ENCODE results near the gene ABCB1.

The ABCB1 gene

GRCh38 chr7:87483131-87483530 is 117.6 kb downstream of the ABCB1 start:
- no peak for TF ChIP-seq REST (IDR thresholded peaks at IDR 0.05; ENCODE audit: low read depth)
- no peak for TF ChIP-seq NFIC (IDR thresholded peaks at IDR 0.05)
- no peak for TF ChIP-seq USF1 (IDR thresholded peaks at IDR 0.05)
- TF ChIP-seq TEAD4 (IDR thresholded peaks at IDR 0.05), result no peak
- no peak for TF ChIP-seq FOXM1 (IDR thresholded peaks at IDR 0.05; ENCODE audit: borderline replicate concordance, low read depth)
- TF ChIP-seq MAX (IDR thresholded peaks at IDR 0.05), result no peak
- no peak for TF ChIP-seq TCF12 (IDR thresholded peaks at IDR 0.05; ENCODE audit: low read depth)
- no peak for TF ChIP-seq EP300 (IDR thresholded peaks at IDR 0.05; ENCODE audit: borderline replicate concordance)
- TF ChIP-seq CREB1 (IDR thresholded peaks at IDR 0.05; ENCODE audit: low read depth), result no peak
- TF ChIP-seq EGR1 (IDR thresholded peaks at IDR 0.05), result no peak
- TF ChIP-seq RAD21 (IDR thresholded peaks at IDR 0.05; ENCODE audit: low read depth), result no peak
- no peak for TF ChIP-seq TAF1 (IDR thresholded peaks at IDR 0.05; ENCODE audit: low read depth)
- TF ChIP-seq CEBPB (IDR thresholded peaks at IDR 0.05), result no peak
- TF ChIP-seq YY1 (IDR thresholded peaks at IDR 0.05; ENCODE audit: low read depth), result no peak

- no peak for TF ChIP-seq ZBTB7A (IDR thresholded peaks at IDR 0.05; ENCODE audit: low read depth)
- TF ChIP-seq TCF12 (IDR thresholded peaks at IDR 0.05; ENCODE audit: low read depth), result no peak
- TF ChIP-seq MAX (IDR thresholded peaks at IDR 0.05), result no peak
- TF ChIP-seq CREB1 (IDR thresholded peaks at IDR 0.05; ENCODE audit: low read depth), result no peak
- TF ChIP-seq REST (IDR thresholded peaks at IDR 0.05; ENCODE audit: low read depth), result no peak
- TF ChIP-seq NFIC (IDR thresholded peaks at IDR 0.05), result no peak
- TF ChIP-seq RAD21 (IDR thresholded peaks at IDR 0.05; ENCODE audit: low read depth), result no peak
- TF ChIP-seq TEAD4 (IDR thresholded peaks at IDR 0.05), result no peak
- no peak for TF ChIP-seq FOXM1 (IDR thresholded peaks at IDR 0.05; ENCODE audit: borderline replicate concordance, low read depth)
- TF ChIP-seq USF1 (IDR thresholded peaks at IDR 0.05), result no peak
- no peak for TF ChIP-seq TAF1 (IDR thresholded peaks at IDR 0.05; ENCODE audit: low read depth)
These were observed 118.6 kb downstream of the ABCB1 start for GRCh38 chr7:87482115-87482514.

GRCh38 chr7:87480386-87480785 is 120.3 kb downstream of the ABCB1 start:
- TF ChIP-seq TAF1 (IDR thresholded peaks at IDR 0.05; ENCODE audit: low read depth) (no peak), RAD21 (IDR thresholded peaks at IDR 0.05; ENCODE audit: low read depth) (no peak), TEAD4 (IDR thresholded peaks at IDR 0.05) (no peak), CREB1 (IDR thresholded peaks at IDR 0.05; ENCODE audit: low read depth) (no peak), NFIC (IDR thresholded peaks at IDR 0.05) (no peak), TCF12 (IDR thresholded peaks at IDR 0.05; ENCODE audit: low read depth) (no peak)

GRCh38 chr7:87479951-87480350 is 120.7 kb downstream of the ABCB1 start:
- TF ChIP-seq EGR1 (IDR thresholded peaks at IDR 0.05) (no peak), ZBTB7A (IDR thresholded peaks at IDR 0.05; ENCODE audit: low read depth) (no peak), TAF1 (IDR thresholded peaks at IDR 0.05; ENCODE audit: low read depth) (no peak), TEAD4 (IDR thresholded peaks at IDR 0.05) (no peak), NFIC (IDR thresholded peaks at IDR 0.05) (no peak), CREB1 (IDR thresholded peaks at IDR 0.05; ENCODE audit: low read depth) (no peak), EP300 (IDR thresholded peaks at IDR 0.05; ENCODE audit: borderline replicate concordance) (no peak)

- no peak for TF ChIP-seq YY1 (IDR thresholded peaks at IDR 0.05; ENCODE audit: low read depth)
- TF ChIP-seq CREB1 (IDR thresholded peaks at IDR 0.05; ENCODE audit: low read depth), result no peak
- TF ChIP-seq FOXM1 (IDR thresholded peaks at IDR 0.05; ENCODE audit: borderline replicate concordance, low read depth), result no peak
These were observed 124.5 kb downstream of the ABCB1 start for GRCh38 chr7:87476179-87476557.

- no peak for TF ChIP-seq USF1 (IDR thresholded peaks at IDR 0.05)
- no peak for TF ChIP-seq NFIC (IDR thresholded peaks at IDR 0.05)
- TF ChIP-seq FOXM1 (IDR thresholded peaks at IDR 0.05; ENCODE audit: borderline replicate concordance, low read depth), result no peak
- TF ChIP-seq EP300 (IDR thresholded peaks at IDR 0.05; ENCODE audit: borderline replicate concordance), result no peak
- TF ChIP-seq ZBTB7A (IDR thresholded peaks at IDR 0.05; ENCODE audit: low read depth), result no peak
- no peak for TF ChIP-seq EGR1 (IDR thresholded peaks at IDR 0.05)
- TF ChIP-seq CEBPB (IDR thresholded peaks at IDR 0.05), result no peak
- no peak for TF ChIP-seq YY1 (IDR thresholded peaks at IDR 0.05; ENCODE audit: low read depth)
- TF ChIP-seq CREB1 (IDR thresholded peaks at IDR 0.05; ENCODE audit: low read depth), result no peak
- TF ChIP-seq TEAD4 (IDR thresholded peaks at IDR 0.05), result no peak
- no peak for TF ChIP-seq RAD21 (IDR thresholded peaks at IDR 0.05; ENCODE audit: low read depth)
- TF ChIP-seq TCF12 (IDR thresholded peaks at IDR 0.05; ENCODE audit: low read depth), result no peak
- no peak for TF ChIP-seq TAF1 (IDR thresholded peaks at IDR 0.05; ENCODE audit: low read depth)
- no peak for TF ChIP-seq MAX (IDR thresholded peaks at IDR 0.05)
- no peak for TF ChIP-seq REST (IDR thresholded peaks at IDR 0.05; ENCODE audit: low read depth)
These were observed 125.1 kb downstream of the ABCB1 start, which contains the start of gene ABCB4 for GRCh38 chr7:87475359-87476178. Gene ABCB4, minus strand, starts transcription at chr7:87475680. Its CDS starts 215 bp downstream, at chr7:87475465.

Data from Ishikawa (cell line).